ENCODE measurements around the gene GPR68.
"Not testable (repeated sequence)": the region's sequence is repeated elsewhere in the genome, so short reads cannot be mapped to it uniquely, and the experiment has no call there.

Gene GPR68

GRCh38 chr14:91252871-91253794, 8.6 kb upstream of the GPR68 start:
- no peak for DNase-seq (ENCODE audit: low read depth)

- DNase-seq (ENCODE audit: low read depth): peak; percentile 50
These were observed 6.4 kb upstream of the GPR68 start for GRCh38 chr14:91250912-91251311.

- no peak for DNase-seq (ENCODE audit: low read depth)
These were observed 5.5 kb upstream of the GPR68 start for GRCh38 chr14:91249841-91250616.

DNA sequence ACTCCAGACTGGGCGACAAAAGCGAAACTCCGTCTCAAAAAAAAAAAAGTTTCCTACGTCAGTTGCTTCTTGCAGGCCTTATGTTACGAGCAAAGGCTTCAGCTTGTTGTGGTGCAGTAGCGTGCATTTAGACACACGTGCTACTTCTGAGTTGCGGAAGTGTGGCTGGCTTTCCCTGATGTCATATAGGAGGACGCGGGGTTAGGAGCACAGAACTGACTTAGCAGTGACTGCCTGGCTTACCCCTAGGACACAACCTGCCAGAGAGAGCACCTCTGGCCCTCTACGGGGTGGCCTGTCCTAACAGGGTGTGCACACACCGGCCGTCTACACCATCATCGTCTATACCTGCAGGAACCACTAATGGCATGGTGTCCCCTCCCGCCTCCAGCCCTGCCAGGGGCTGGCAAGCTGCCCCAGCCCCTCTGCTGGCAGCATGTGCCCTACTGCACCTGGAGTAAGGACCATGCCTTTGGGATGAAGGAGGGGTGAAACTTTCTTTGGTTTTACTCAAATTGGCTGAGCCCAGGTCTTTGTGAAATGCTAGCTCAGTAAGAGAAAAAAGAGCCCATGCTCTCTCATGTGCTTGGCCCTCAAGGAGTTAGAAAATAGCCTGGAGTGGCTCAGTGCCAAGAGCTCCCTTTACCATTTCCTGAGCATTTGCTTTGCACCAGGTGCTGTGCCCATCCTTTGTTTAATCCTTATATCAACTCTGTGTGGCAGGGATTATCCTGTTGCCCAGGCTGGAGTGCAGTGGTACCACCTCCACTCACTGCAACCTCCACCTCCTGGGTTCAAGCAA, 1.7 kb upstream of the GPR68 start:
- no peak for DNase-seq (ENCODE audit: low read depth)

- not testable (repeated sequence) for DNase-seq (ENCODE audit: low read depth)
These were observed 1.1 kb upstream of the GPR68 start for GRCh38 chr14:91245616-91246015.

GRCh38 chr14:91245029-91245428, 525 bp upstream of the GPR68 start:
- DNase-seq (ENCODE audit: low read depth): no peak

- no peak for DNase-seq (ENCODE audit: low read depth)
These were observed 1.4 kb downstream of the GPR68 start for GRCh38 chr14:91243074-91243471.

DNA sequence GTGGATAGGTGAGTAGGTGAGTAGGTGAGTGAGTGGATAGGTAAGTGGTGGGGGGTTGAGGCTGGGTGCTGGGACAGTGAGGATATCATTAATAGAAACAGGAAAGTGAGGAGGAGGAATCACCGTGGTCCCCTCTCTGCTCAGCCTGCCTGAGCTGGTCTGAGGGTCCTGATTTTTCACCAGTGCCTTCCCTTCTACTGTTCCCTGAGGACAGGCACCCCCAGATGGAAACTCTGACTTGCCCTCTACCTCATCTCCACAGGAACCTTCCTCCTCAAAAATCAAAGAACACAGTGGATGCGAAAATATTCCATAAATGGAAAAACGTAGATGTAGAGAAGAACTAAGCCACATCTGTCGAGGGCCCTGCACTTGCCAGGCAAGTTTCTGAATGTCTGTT, 1.9 kb downstream of the GPR68 start:
- DNase-seq (ENCODE audit: low read depth): no peak

- DNase-seq (ENCODE audit: low read depth): no peak
These were observed 2.6 kb downstream of the GPR68 start for GRCh38 chr14:91241863-91242262.

- DNase-seq (ENCODE audit: low read depth): no peak
These were observed 5.8 kb downstream of the GPR68 start for GRCh38 chr14:91238661-91239060.

- DNase-seq (ENCODE audit: low read depth): no peak
These were observed 6.4 kb downstream of the GPR68 start for GRCh38 chr14:91238085-91238484.

- DNase-seq (ENCODE audit: low read depth): no peak
These were observed 7.3 kb downstream of the GPR68 start for GRCh38 chr14:91237219-91237618.

GRCh38 chr14:91235841-91236240, 8.7 kb downstream of the GPR68 start:
- no peak for DNase-seq (ENCODE audit: low read depth)

DNA sequence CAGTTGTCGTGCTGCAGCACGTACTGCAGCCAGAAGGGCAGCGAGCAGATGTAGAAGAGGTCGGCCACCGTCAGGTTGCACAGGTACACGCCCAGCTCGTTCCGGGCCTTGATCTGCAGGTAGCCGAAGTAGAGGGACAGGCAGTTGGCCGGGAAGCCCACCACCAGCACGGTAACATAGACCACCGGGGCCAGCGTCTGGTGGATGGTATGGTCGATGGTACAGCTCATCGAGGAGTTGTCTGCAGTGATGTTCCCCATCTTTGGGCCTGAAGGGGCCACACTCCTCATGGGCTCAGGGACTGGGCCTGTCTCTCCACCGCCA, 9.8 kb downstream of the GPR68 start:
- no peak for DNase-seq (ENCODE audit: low read depth)

GRCh38 chr14:91233936-91234790, 10.3 kb downstream of the GPR68 start:
- DNase-seq (ENCODE audit: low read depth): no peak

- DNase-seq (ENCODE audit: low read depth): no peak
These were observed 11.9 kb downstream of the GPR68 start for GRCh38 chr14:91232603-91233002.

GRCh38 chr14:91232052-91232451, 12.5 kb downstream of the GPR68 start:
- no peak for DNase-seq (ENCODE audit: low read depth)

- DNase-seq (ENCODE audit: low read depth): no peak
These were observed 13.1 kb downstream of the GPR68 start for GRCh38 chr14:91231446-91231845.

DNA sequence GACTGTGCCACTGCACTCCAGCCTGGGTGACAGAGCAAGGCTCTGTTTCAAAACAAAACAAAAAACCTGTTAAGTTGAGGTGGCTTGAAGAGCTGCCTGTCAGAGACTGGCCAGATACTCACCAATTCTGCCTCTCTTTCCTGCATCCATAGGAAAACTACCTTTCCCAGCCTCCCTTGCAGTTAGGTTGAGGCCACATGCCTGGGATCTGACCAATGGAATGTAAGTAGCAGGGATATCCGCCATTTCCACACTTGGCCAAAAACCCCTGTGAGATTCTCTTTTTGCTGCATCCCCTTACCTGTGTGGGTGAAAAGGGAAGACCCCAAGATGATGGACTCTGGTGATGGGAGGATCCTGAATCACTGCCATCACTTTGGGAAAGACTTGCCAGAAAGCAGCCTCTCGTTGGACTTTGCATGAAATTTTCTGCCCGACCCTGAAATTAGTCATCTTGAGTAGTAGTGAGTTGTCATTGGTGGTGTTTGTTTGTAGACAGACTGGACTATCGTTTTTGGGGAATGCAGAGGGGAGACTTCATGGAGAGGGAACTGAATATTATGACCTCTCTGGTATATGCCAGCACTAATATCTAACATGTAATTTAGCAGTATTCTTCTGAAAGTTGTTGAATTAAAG, 14.0 kb downstream of the GPR68 start:
- peak; percentile 24 for DNase-seq (ENCODE audit: low read depth)

- no peak for DNase-seq (ENCODE audit: low read depth)
These were observed 14.7 kb downstream of the GPR68 start for GRCh38 chr14:91229743-91230200.

DNA sequence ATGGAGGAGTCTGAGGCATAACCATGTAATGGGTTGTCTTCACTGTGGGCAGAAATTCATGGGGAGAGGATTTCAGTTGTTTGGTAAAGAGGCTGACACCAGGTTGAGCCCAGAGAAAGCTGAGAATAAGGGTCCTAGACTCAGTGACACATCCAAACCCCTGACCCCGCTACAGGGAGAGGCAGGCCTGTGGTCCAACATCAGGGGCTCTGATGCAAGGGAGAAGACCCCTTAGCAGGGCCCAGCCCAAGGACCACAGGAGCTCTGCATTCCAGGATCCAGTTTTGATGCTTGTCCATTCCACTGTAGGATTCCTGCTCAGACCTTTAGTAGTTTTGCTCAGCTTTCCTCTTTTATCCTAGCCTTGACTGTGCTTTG, 15.5 kb downstream of the GPR68 start:
- DNase-seq (ENCODE audit: low read depth): no peak

Measured in fibroblast of gingiva (primary cell).